Activated CD8-positive, alpha-beta memory T cell treated with anti-CD3 and anti-CD28 coated beads for 48 hours (primary cell): Measurements from ENCODE around the gene PITPNM3.
"Not testable (repeated sequence)": the region's sequence is repeated elsewhere in the genome, so short reads cannot be mapped to it uniquely, and the experiment has no call there.

Experiments used
- DNase-seq, 3 experiments: peaks; one replicate each; pipeline ENCODE4 v3.0.0-alpha.2; 2020; ENCODE audit warnings: low read depth in 2 of 3, low spot score in 2 of 3

PITPNM3 gene

DNA sequence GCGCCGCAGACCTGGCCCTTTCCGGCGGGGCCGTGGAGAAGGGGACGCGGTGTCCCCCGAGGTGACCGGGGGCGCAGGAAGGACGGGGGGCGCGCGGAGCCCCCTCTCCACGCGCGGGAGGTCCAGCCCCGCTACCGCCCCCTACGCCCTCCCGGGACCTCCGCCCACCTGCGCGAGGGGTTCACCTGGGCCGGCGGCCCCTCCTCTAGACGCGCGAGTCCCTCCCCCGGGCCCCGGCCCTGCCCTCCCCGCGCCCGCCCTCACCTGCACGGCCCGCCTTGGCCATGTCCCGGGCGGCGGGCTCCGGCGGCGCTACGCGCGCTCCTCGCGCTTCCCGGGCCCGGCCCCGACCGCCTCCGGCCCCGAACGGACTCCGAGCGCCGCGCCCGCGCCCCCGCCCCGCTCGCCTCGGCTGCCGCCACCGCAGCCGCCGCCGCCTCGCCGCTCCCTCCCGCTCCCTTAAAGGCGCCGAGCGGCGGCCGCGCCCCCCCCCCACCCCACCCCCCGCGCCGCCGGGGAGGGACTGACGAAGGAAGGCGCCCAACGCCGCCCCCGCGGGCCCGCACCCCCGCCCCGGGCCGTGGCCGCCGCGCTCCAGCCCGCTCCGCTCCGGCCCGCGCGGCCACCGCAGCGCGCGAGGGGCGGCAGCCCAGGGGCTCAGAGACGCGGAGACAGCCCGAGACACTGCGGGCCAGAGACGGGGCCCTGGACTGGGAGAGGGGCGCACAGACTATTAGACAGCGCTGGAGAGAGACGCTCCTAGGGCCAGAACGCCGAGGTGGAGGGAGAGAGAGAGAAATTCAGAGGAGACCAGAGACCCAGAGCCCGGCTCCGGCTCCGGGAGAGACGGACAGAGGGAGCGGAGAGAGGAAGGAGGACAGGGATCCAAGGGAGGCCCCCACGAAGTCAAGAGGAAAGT lies at the start of gene PITPNM3:
PITPNM3 (minus strand) TSS at position 435 of the 919 bp plus-strand sequence; CDS start at position 286, 149 bp downstream.
- no peak for DNase-seq

DNA sequence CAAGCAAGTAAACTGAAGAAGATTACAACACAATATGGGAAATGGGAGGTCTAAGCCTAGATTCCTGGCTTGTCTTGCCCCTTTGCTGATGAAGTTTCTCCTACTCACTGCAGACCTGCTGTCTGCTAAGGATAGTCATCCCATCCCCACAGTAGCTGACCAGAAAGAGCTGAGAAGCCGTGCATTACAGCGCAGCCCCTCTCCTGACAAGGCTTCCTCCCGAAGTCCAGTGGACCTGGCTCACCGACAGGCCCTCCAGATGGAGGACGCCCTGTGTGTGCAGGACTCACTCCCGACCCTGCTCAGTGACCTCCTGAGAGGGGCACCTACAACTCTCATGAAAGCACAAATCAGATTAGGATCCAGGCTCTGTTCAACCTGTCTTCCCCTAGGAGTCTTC lies 48.8 kb upstream of the PITPNM3 start:
- no peak for DNase-seq

- no peak for DNase-seq
Measured at GRCh38 chr17:6603744-6604325, 47.5 kb upstream of the PITPNM3 start.

DNA sequence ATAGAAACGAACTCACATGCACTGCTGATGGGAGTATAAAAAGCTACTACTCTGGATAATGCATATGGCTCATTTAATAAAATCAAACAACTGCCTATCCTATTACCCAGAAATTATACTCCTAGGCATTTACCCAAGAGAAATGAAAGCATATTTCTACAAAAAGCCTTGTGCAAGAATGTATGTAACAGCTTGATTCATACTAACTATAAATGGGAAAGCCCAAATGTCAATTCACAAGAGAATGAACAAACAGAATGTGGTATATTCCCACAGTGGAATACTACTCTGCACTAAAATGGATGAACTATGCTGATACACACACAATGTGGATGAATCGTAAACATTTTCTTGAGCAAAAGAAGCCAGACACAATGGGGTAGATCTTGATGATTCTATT lies 45.8 kb upstream of the PITPNM3 start:
- no peak for DNase-seq

GRCh38 chr17:6599364-6599763 lies 43.0 kb upstream of the PITPNM3 start:
- no peak for DNase-seq

GRCh38 chr17:6597727-6598126 lies 41.4 kb upstream of the PITPNM3 start:
- DNase-seq, result no peak

DNA sequence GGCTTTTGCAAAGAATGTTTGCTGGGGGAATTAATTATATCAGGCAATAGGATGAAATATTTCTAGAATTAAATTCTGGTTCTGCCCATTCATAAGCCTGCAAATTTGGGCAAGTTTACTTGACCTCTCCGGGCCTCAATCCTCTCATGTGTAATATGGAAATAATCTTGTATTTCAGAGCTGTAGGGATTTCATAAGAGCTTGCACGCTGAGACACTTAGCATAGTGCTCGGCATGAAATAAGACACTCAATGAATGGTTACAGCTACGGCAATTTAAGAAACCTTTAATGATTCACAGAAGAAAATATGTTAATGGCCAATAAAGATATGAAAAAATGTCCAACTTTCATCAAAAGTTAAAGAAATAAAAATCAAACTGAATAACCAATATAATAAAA lies 40.6 kb upstream of the PITPNM3 start:
- DNase-seq, result no peak

DNA sequence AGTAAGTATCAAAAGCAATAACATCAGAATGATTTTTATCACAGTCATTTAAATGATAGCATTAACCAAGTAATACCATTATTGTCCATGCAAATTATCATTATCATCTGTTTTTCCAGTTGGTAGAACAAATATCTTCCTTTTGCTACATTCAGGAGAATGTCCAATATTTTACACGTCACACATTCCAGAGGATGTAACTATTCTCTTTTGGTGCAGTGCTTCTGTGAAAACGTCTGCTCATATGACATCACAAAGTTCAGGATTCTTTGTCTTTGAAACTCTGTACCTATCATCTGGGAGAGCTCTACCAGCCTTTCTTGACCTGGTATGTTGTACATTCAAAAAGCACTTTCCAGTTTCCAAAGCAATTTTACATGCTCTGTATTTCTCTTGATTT lies 40.2 kb upstream of the PITPNM3 start:
- DNase-seq, result no peak

DNA sequence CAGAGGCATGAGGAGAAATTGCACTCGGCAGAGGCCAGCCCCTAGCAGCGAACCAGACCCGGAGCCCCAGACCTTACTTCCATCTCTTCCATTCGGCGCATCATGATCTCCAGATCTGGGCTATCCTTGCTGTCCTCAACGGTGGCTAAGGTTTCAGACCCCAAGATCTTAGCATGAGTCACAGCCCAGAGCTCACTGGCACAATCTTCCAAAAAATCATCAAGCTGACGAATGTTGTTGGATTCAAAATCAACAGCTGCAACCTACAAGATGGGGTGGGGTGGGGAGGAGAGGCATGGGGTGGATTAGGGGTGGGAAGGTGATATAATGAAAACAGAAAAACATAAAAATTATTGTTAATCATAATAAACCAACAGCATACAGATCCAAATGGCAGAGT lies 39.7 kb upstream of the PITPNM3 start:
- DNase-seq, result no peak

DNA sequence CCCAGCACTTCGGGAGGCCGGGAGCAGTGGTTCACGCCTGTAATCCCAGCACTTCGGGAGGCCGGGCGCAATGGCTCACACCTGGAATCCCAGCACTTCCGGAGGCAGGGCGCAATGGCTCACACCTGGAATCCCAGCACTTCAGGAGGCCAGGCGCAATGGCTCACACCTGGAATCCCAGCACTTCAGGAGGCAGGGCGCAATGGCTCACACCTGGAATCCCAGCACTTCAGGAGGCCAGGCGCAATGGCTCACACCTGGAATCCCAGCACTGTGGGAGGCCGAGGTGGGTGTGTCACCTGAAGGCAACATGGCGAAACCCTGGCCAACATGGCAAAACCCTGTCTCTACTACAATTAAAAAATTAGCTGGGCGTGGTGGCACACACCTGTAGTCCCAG lies 37.0 kb upstream of the PITPNM3 start:
- DNase-seq, result not testable (repeated sequence)

GRCh38 chr17:6592173-6592572 lies 35.8 kb upstream of the PITPNM3 start:
- DNase-seq, result no peak

GRCh38 chr17:6591599-6592158 lies 35.3 kb upstream of the PITPNM3 start:
- no peak for DNase-seq

GRCh38 chr17:6589266-6589946 lies 33.1 kb upstream of the PITPNM3 start:
- no peak for DNase-seq

- no peak for DNase-seq
Measured at GRCh38 chr17:6588165-6588564, 31.8 kb upstream of the PITPNM3 start.

GRCh38 chr17:6587310-6587709 lies 31.0 kb upstream of the PITPNM3 start:
- no peak for DNase-seq

DNA sequence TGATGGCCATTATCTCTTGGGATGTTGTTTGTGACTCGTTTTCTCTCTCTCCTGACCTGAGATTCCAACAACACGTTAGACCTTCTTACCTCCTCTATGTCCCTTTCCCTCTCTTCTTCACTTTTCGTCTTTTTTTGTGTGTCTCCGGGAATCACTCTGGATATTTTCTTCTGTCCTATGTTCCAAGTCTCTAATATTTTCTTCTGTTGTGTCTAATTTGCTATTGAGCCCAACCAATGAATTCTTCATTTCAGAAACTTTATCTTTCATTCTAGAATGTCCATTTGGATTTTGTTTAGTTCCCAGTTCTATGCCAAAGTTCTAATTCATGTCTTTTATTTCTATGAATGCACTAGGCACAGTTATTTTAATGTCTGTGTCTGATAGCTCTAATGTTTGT lies 27.1 kb upstream of the PITPNM3 start:
- no peak for DNase-seq

DNA sequence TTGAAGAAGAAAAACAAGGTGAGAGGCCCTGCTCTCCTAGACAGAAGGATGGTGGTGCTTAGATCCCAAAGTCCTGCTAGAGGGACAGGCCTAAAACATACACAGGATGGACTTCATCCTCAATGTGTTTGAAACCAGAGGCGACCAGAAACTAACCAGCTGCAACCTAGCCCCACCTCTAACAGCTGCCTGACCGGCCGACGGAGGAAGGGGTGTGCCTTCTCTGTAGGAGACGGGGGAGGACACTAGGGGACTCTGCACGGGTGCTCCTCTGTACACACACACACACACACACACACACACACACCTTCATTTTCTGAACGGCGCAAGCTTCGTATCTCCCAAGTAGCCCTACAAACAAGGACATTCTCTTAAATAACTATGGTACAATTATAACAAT lies 24.3 kb upstream of the PITPNM3 start:
- DNase-seq, result no peak

GRCh38 chr17:6578491-6578890 lies 22.1 kb upstream of the PITPNM3 start:
- DNase-seq, result no peak

DNA sequence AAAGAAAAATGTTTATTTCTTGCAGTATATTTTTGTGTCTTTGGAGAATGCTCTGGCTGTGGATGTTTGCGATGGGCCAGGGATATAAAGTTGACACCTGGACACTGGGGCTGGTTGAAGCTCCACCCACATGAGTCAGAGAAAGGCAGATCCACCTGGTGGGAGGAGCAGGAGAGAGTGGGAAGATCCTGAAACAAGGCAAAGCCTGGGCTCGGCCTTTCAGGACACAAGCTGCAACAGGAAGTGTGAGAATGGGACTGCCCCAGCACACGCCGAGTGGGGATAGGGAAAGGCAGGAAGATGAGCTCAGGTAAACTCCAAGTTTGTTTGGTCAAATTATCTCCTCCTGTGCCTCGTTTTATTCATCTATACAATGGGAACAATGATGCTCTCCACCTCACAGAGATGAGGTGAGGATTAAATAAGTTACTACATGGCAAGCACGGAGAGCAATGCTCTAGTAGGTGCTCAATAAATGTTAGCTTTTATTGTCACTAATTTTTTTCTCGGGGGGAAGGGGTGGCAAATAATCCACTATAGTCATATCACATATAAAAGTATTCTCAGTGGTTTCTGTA lies 21.4 kb upstream of the PITPNM3 start:
- DNase-seq, result no peak

- no peak for DNase-seq
Measured at GRCh38 chr17:6576038-6576785, 19.9 kb upstream of the PITPNM3 start.

DNA sequence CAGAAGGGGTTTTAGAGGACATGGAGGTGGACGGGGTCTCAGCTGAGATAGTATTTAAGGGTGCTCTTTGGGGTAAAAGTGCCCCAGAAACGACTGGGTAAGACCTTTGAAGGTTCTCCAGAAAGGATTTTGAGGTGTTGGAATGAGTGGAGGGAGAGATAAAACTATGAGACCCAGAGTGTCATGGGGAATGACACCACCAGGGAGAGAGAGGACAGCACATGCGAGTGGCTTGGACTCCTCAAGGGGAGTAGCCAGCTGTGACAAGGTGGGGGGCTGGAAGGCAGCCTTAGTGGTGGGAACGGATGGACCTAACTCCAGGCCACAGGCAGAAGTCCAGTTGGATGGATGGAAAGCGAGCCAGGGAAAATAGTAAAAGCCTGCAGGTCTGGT lies 19.2 kb upstream of the PITPNM3 start:
- DNase-seq, result no peak
